ENCODE results near the gene PRICKLE4. TPM values are rescaled to one million over a fixed set of nuclear protein-coding genes. Genes with fewer than 3 reads are reported as not detected.

Gene PRICKLE4
- total and polyA plus RNA-seq, 2 experiments from 2014 or later: 9.3 to 22.5 TPM

DNA sequence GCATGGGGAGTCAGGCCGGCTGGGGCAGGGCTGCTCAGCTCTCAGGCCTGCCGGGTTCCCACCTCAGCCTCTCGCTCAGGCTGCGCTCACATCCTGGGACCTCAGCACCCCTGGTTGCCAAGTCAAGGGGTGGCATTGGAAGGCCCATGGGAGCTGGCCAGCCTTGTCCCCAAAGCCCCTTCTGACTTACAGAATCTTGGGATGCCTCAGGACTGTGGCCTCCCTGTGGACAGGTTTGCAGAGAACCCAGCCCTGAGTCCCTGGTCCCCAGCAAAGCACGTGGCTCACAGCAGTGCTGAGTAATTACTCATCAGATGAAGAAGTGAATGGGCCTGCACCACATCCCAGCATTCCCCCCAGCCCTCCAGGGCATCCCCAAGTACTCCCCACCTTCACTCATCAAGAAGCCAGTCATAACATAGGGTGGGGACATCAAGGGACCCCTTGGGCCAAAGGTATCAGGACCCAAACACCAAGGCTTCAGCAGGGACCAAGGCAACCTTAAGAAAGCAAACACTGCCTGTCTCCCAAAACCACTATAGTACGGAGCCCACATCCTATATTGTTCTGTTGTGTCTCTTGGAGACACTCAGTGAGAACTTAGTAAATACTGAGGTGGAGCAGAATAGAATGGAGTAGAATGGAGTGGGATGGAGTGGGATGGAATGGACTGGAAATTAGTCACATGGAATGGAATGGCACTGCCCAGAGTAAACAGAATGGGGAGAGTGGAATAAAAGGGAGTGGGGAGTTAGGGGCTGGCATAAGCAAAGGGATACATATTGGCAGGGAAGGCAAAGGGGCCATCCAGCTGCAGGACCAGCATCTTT, 37.0 kb upstream of the PRICKLE4 start:
- H3K4me1 ChIP-seq (ENCODE audit: low read depth): no peaks in the 10 kb centered on the region
- TF ChIP-seq, protein P1, sequence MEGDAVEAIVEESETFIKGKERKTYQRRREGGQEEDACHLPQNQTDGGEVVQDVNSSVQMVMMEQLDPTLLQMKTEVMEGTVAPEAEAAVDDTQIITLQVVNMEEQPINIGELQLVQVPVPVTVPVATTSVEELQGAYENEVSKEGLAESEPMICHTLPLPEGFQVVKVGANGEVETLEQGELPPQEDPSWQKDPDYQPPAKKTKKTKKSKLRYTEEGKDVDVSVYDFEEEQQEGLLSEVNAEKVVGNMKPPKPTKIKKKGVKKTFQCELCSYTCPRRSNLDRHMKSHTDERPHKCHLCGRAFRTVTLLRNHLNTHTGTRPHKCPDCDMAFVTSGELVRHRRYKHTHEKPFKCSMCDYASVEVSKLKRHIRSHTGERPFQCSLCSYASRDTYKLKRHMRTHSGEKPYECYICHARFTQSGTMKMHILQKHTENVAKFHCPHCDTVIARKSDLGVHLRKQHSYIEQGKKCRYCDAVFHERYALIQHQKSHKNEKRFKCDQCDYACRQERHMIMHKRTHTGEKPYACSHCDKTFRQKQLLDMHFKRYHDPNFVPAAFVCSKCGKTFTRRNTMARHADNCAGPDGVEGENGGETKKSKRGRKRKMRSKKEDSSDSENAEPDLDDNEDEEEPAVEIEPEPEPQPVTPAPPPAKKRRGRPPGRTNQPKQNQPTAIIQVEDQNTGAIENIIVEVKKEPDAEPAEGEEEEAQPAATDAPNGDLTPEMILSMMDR (IDR thresholded peaks at IDR 0.05; ENCODE audit: low read depth, low read length): no peak
- H3K27ac ChIP-seq: no peak overlapping the region
- no peak for DNase-seq (ENCODE audit: low read depth in 1 of 2, low spot score in 1 of 2)
- H3K27me3 ChIP-seq: no peaks in the 10 kb centered on the region
- no peaks in the 10 kb centered on the region for H3K9me3 ChIP-seq (ENCODE audit: low read depth)
- no peaks in the 10 kb centered on the region for H3K36me3 ChIP-seq
- H3K4me3 ChIP-seq: no peak overlapping the region

DNA sequence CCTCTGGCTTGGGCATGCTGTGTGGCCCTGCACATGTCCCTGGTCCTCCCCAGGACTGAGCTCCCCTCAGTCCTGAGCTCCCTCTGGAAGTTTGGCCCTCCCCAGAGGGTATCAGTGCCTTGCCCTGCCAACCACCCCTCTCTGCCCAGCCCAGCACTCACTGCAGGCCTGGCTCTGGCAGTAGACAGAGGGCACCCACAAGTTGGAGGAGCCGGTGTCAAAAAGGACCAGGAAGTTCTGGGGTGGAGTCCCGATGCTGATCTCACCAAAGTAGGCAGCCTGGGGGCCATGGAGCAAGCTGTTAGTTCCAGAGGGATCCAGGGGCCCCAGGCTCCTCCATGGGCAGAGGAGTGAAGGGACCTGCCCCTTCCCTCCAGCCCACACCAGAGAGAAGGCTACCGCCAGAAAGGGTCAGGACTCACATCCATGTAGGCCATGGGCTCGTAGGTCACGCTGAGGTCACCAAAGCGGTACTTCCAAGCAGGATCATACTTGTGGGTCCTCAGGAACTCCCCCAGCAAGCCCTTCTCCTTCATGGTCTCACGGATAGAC, 36.3 kb upstream of the PRICKLE4 start:
- no peaks in the 10 kb centered on the region for H3K4me1 ChIP-seq (ENCODE audit: low read depth)

DNA sequence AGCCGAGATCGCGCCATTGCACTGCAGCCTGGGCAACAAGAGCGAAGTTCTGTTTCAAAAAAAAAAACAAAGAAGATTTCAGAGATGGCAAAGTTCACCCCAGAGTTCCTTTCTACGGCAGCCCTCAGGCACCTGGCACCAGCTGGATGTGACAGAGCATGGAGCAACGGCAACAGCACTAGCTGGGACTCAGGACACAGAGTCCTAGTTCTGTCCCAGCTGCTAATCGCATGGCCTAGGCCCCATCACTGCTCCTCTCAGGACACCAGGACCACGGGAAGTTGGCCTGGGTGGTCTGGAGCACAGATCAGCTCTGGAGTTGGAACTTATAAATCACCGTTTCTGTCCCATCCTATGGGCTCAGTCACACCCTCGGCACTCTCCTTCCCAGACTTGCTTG, 34.5 kb upstream of the PRICKLE4 start:
- Histone ChIP-seq H3K36me3 (no peaks in the 10 kb centered on the region), H3K27ac (no peak overlapping the region), H3K4me3 (no peak overlapping the region), H3K9me3 (ENCODE audit: low read depth) (no peaks in the 10 kb centered on the region), H3K27me3 (no peaks in the 10 kb centered on the region), H3K4me1 (ENCODE audit: low read depth) (no peaks in the 10 kb centered on the region)
- DNase-seq (ENCODE audit: low read depth in 1 of 2, low spot score in 1 of 2): no peak
- TF ChIP-seq, protein P1 (IDR thresholded peaks at IDR 0.05; ENCODE audit: low read depth, low read length): no peak

More for the DNA sequence above, 36.3 kb upstream of the PRICKLE4 start:
- Histone ChIP-seq H3K36me3 (no peaks in the 10 kb centered on the region), H3K4me3 (no peak overlapping the region), H3K27ac (no peak overlapping the region), H3K27me3 (no peaks in the 10 kb centered on the region), H3K9me3 (ENCODE audit: low read depth) (no peaks in the 10 kb centered on the region)
- TF ChIP-seq, protein P1 (IDR thresholded peaks at IDR 0.05; ENCODE audit: low read depth, low read length): no peak
- no peak for DNase-seq (ENCODE audit: low read depth in 1 of 2, low spot score in 1 of 2)

GRCh38 chr6:41747256-41748101, 33.1 kb upstream of the PRICKLE4 start, which contains the start of gene PGC:
Gene PGC, minus strand, starts transcription at chr6:41747397. Its CDS starts 63 bp downstream, at chr6:41747334.
- no peaks in the 10 kb centered on the region for H3K4me1 ChIP-seq (ENCODE audit: low read depth)
- TF ChIP-seq, protein P1 (IDR thresholded peaks at IDR 0.05; ENCODE audit: low read depth, low read length): no peak
- peak in 1 of 2 donors; percentile 61 for DNase-seq (ENCODE audit: low read depth in 1 of 2, low spot score in 1 of 2)

GRCh38 chr6:41748102-41748477, 32.5 kb upstream of the PRICKLE4 start:
- TF ChIP-seq, protein P1 (IDR thresholded peaks at IDR 0.05; ENCODE audit: low read depth, low read length): no peak
- Histone ChIP-seq H3K27me3 (no peaks in the 10 kb centered on the region), H3K9me3 (ENCODE audit: low read depth) (no peaks in the 10 kb centered on the region), H3K4me3 (no peak overlapping the region), H3K27ac (no peak overlapping the region), H3K36me3 (no peaks in the 10 kb centered on the region), H3K4me1 (ENCODE audit: low read depth) (no peaks in the 10 kb centered on the region)
- no peak for DNase-seq (ENCODE audit: low read depth in 1 of 2, low spot score in 1 of 2)

More at GRCh38 chr6:41747256-41748101, 33.1 kb upstream of the PRICKLE4 start, which contains the start of gene PGC:
- Histone ChIP-seq H3K4me3 (no peak within 1 kb of the TSS), H3K27me3 (no peaks in the 10 kb centered on the region), H3K36me3 (no peaks in the 10 kb centered on the region), H3K9me3 (ENCODE audit: low read depth) (no peaks in the 10 kb centered on the region), H3K27ac (no peak within 1 kb of the TSS)
